Brain pericyte (primary cell): ENCODE results near the gene ZNF385A.

Experiments
- DNase-seq: peaks from one replicate; pipeline ENCODE4 v3.0.0-alpha.2; 2012; ENCODE audit warnings: low read depth, low spot score

Gene ZNF385A

GRCh38 chr12:54393743-54394142, 9.2 kb upstream of the ZNF385A start:
- DNase-seq = no peak

GRCh38 chr12:54393207-54393609, 8.7 kb upstream of the ZNF385A start:
- no peak for DNase-seq

- DNase-seq = no peak
Measured at GRCh38 chr12:54392485-54393206, 8.1 kb upstream of the ZNF385A start.

- no peak for DNase-seq
Measured at GRCh38 chr12:54390668-54391551, 6.4 kb upstream of the ZNF385A start.

- DNase-seq = no peak
Measured at GRCh38 chr12:54390176-54390667, 5.7 kb upstream of the ZNF385A start.

GRCh38 chr12:54389607-54390175, 5.2 kb upstream of the ZNF385A start:
- DNase-seq = no peak

- DNase-seq = no peak
Measured at GRCh38 chr12:54389134-54389508, 4.6 kb upstream of the ZNF385A start.

GRCh38 chr12:54388237-54389133, 4.0 kb upstream of the ZNF385A start:
- no peak for DNase-seq

- no peak for DNase-seq
Measured at GRCh38 chr12:54387114-54387467, 2.6 kb upstream of the ZNF385A start.

- DNase-seq = no peak
Measured at GRCh38 chr12:54386403-54387113, 2.0 kb upstream of the ZNF385A start.

- DNase-seq = no peak
Measured at GRCh38 chr12:54385251-54385914, 850 bp upstream of the ZNF385A start.

- DNase-seq = peak; percentile 81
Measured at GRCh38 chr12:54383041-54383609, 1.4 kb downstream of the ZNF385A start.

GRCh38 chr12:54381136-54381535, 3.4 kb downstream of the ZNF385A start:
- no peak for DNase-seq

- DNase-seq = peak; percentile 52
Measured at GRCh38 chr12:54379398-54380201, 4.9 kb downstream of the ZNF385A start.

GRCh38 chr12:54378796-54379397, 5.6 kb downstream of the ZNF385A start:
- DNase-seq = no peak

- DNase-seq = no peak
Measured at GRCh38 chr12:54377797-54378515, 6.6 kb downstream of the ZNF385A start.

GRCh38 chr12:54377007-54377406, 7.5 kb downstream of the ZNF385A start:
- no peak for DNase-seq

- DNase-seq = no peak
Measured at GRCh38 chr12:54376596-54376995, 7.9 kb downstream of the ZNF385A start.
